GM10266 (cell line): ENCODE measurements around the gene ZNF765.

Experiments used
- DNase-seq: peaks from one replicate; pipeline ENCODE4 v3.0.0; 2012; ENCODE audit errors: extremely low spot score
- TF ChIP-seq, protein P1 (sequence below): IDR thresholded peaks from 2 replicates; pipeline ENCODE4 v1.5.1; 2012; ENCODE audit warnings: mild to moderate bottlenecking, low read depth; ENCODE audit not compliant: control insufficient read depth, insufficient read depth; ENCODE audit errors: missing control alignments

Gene ZNF765

DNA sequence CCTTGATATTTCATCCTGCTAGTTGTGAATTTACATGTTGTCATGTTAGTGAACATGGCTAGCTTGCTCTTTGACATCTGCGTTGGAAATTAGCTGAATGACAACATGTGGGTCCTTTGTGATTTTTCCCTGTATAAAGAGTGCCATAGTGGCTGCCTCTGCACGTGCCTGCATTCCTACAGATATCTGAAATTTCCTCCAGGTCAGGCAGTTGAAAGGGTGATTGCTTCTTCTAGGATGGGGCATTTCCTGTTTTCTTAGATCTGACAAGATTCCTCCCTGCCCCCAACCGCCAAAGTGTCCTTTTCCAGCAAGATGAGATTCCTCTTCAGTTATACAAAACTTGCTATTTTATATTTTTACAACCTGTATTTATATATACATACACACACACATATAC is 20.7 kb upstream of the ZNF765 start:
- no peak for DNase-seq
- TF ChIP-seq, protein P1, sequence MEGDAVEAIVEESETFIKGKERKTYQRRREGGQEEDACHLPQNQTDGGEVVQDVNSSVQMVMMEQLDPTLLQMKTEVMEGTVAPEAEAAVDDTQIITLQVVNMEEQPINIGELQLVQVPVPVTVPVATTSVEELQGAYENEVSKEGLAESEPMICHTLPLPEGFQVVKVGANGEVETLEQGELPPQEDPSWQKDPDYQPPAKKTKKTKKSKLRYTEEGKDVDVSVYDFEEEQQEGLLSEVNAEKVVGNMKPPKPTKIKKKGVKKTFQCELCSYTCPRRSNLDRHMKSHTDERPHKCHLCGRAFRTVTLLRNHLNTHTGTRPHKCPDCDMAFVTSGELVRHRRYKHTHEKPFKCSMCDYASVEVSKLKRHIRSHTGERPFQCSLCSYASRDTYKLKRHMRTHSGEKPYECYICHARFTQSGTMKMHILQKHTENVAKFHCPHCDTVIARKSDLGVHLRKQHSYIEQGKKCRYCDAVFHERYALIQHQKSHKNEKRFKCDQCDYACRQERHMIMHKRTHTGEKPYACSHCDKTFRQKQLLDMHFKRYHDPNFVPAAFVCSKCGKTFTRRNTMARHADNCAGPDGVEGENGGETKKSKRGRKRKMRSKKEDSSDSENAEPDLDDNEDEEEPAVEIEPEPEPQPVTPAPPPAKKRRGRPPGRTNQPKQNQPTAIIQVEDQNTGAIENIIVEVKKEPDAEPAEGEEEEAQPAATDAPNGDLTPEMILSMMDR, result no peak

GRCh38 chr19:53374743-53375142 is 20.2 kb upstream of the ZNF765 start:
- DNase-seq, result no peak
- TF ChIP-seq, protein P1, result no peak

- no peak for DNase-seq
- TF ChIP-seq, protein P1, result no peak
Measured at GRCh38 chr19:53381376-53381775, 13.6 kb upstream of the ZNF765 start.

DNA sequence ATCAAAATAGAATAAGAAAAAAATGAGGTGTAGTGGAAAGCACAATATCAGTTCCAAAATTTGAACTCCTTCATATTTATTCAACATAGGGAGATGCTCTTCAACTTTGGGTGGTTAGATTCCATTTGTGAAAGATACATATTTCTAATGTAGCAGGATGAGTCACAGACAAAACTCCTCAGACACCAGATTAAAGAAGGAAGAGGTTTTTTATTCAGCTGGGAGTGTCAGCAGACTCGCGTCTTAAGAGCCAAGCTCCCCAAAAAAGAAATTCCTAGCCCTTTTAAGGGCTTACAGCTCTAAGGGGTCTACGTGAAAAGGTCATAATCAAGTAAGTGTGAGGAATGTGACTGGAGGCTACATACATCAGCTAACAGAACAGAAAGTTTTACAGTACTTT is 6.8 kb upstream of the ZNF765 start:
- no peak for DNase-seq
- TF ChIP-seq, protein P1, result no peak

GRCh38 chr19:53388904-53389303 is 6.0 kb upstream of the ZNF765 start:
- TF ChIP-seq, protein P1, result no peak
- DNase-seq, result no peak

GRCh38 chr19:53389571-53389970 is 5.4 kb upstream of the ZNF765 start:
- no peak for DNase-seq
- TF ChIP-seq, protein P1, result no peak

DNA sequence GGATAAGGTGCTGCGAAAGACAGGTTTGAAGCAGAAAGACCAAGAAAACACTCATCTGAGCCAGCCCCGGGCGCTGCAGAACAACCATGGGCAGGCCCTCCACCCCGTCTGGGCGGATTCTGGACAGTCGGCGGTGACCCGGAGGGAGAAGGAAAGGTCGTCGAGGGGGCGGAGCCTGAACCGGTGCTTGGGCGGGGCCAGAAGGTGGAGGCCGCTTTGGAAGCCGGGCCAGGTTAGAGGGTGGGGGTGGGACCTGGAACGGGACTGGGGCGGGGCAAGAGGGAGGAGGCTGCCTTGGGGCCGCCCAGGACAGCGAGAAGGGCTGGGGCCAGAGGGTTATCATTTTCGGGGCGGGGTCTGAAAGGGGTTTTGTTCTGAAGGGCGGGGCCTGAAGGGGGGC is 5.0 kb upstream of the ZNF765 start:
- no peak for DNase-seq
- TF ChIP-seq, protein P1, result no peak
